ENCODE data around the gene TCP1. TPM values are rescaled to one million over a fixed set of nuclear protein-coding genes. Genes with fewer than 3 reads are reported as not detected.
"Not testable (repeated sequence)": the region's sequence is repeated elsewhere in the genome, so short reads cannot be mapped to it uniquely, and the experiment has no call there.

TCP1 gene
- total RNA-seq, 1 donor from 2014 or later, result 183 TPM

DNA sequence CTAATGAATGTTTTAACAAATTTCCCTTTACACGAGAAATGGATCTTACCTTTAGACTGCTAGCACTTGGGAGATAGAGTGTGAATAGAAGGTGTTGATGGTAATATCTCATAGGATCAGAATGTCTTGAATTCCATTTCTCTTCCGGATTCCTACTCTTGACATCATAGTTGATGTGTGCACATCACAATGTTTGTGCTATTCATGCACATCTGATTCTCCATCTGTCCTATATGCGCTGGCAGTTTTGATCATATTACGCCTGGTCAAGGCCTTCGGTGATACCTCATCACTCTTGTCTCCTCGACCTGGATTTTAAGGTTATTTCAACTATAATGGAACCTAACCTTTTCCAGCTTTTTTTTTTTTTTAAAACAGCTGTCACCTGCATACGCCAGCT is 44.3 kb downstream of the TCP1 start:
- no peak for DNase-seq (ENCODE audit: extremely low read depth, low read depth, low spot score)

DNA sequence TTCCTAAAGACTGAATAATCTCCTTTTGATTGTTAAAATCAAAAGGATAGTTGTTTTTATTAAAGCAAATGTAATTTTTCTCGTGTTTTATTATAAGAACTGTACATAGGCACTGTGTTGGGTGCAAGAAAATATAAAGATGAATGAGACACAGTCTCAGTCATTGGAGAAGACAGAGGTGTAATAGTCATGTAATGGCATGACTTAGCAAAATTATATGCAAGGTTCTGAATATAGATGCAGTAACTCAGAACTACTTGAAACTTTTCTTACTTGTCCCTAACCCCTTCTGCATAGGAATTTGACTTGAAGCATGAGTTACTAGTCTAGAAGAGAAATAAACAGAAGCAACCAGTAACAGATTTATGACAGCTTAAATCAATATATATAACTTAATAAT is 47.2 kb downstream of the TCP1 start:
- no peak for DNase-seq (ENCODE audit: extremely low read depth, low read depth, low spot score)

DNA sequence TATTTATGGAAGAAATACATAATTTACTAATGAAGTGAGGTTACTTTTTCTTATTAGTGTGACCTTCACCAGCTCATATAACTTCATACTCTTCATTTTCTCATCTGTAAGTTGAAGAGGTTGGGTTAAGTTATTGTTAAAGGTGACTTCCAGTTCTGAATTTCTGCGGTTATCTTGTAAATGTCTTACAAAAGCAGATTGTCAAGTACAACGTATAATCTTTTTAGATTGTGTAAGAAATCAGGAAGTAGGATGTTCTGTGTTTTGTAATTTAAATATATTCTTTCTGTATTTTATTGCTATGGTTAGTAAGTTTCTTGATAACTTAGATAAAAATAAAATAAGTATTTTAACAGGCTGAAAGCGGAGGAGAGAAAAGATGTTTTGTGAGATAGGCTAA is 50.1 kb downstream of the TCP1 start:
- DNase-seq (ENCODE audit: extremely low read depth, low read depth, low spot score), result no peak

DNA sequence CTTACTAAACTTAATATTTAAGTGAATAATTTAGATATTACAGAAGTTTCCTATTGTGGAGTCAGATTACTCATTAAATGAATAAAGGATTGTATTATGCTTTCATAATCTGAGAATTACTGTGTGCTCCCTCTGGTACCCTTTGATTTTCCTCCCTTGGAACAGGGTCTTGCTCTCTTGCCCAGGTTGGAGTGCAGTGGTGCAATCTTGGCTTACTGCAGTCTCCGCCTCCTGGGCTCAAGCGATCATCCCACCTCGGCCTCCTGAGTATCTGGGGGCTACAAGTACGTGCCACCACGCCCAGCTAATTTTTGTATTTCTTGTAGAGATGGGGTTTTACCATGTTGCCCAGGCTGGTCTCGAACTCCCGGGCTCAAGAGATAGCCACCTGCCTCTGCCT is 52.5 kb downstream of the TCP1 start:
- DNase-seq (ENCODE audit: extremely low read depth, low read depth, low spot score), result no peak

DNA sequence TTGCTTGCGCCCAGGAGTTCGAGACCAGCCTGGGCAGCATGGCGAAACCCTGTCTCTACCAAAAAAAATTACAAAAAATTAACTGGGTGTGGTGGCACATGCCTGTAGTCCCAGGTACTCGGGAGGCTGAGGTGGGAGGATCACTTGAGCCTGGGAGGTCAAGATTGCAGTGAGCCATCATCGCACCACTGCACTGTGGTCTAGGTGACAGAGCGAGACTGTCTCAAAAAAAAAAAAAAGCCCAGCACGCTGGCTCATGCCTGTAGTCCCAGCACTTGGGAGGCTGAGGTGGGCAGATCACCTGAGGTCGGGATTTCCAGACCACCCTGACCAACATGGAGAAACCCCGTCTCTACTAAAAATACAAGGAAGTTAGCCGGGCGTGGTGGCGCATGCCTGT is 56.0 kb downstream of the TCP1 start:
- not testable (repeated sequence) for DNase-seq (ENCODE audit: extremely low read depth, low read depth, low spot score)

DNA sequence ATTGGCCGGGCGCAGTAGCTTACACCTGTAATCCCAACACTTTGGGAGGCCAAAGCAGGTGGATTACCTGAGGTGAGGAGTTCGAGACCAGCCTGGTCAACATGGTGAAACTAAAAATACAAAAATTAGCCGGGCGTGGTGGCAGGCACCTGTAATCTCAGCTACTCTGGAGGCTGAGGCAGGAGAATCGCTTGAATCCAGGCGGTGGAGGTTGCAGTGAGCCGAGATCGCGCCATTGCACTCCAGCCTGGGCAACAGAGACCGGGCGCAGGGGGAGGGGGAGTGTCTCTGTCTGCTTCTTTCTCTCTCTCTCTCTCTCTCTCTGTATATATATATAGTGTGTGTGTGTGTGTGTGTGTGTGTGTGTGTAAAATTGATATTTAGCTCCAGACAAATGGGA is 56.9 kb downstream of the TCP1 start:
- DNase-seq (ENCODE audit: extremely low read depth, low read depth, low spot score), result not testable (repeated sequence)

DNA sequence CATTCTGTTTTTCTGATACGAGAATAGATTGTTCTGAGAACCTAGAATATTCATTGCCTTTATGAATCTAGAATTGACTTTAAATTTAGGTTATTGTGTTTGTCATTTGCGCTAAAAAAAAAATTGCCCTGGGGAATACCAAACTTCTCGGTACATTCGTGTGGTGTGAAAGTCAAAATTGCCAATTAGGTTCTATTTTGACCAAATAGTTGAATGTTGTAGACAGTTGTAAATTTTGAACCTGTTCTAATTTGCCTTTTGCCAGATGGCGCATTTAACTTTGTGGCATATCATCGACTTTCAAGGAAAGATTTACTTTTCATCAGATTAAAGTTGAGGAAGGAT is 59.1 kb downstream of the TCP1 start:
- DNase-seq (ENCODE audit: extremely low read depth, low read depth, low spot score), result no peak

DNA sequence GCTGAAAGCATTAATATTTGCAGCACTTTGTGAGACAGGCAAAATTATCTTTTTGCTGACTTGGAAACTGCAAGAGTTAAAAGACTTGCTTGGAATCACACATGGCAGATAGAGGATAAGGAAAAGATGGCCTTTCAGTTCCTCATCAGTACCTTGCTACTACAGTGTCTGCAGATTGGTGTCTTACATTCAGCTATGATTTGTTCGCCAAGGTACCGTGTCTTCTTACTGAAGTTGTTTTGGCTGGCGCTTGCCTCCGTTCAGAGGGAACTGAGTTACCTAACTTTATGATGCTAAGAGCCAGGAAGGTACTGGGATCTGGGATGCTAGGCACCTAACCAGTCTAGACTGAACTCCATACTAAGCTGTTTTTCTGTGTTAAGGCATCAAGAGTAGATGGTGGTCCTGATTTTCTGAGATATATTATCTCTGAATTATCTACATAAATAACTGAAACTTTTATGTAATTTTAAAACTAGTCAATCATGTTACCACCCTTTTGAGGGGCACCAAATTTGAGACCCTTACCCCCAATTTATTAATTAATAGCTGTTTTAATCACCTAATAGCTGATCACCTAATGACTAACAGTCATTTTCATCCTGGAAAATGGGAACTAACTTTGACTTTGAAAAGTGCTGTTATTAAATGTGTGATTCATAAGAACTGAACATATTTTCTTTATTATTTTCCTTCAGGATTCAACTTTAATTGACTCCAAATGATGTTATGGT is 59.6 kb downstream of the TCP1 start:
- no peak for DNase-seq (ENCODE audit: extremely low read depth, low read depth, low spot score)

DNA sequence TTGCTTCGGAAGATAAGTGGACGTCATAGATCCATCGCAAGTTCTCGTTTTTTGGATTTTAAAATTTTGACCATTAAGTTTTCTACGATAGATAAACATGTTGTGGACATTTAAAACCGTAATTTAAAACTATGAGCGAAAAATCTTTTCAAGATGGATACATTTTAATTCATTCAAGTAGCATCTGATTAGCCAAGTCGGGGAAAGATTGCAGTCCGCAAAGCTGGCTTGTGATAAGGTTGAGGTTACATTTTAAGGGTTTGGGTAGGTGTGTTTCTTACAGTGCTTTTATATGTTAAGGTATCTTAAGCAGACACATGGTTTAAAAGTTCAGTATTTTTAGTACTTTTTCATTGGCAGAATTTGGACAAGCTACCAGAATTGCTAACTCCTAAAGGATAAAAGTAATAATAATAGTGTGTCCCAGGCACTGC is 60.9 kb downstream of the TCP1 start:
- DNase-seq (ENCODE audit: extremely low read depth, low read depth, low spot score), result no peak

Other genes with a start within 250 kb of the TCP1 start
- 233 and 764 TPM in 2 replicates for gene SOD2, start 96.4 kb downstream of the TCP1 start, total RNA-seq
- 67.3 and 78.2 TPM in 2 replicates for gene WTAP, start 62.1 kb downstream of the TCP1 start, total RNA-seq
- 19.4 and 25.0 TPM in 2 replicates for gene ACAT2, start 27.6 kb downstream of the TCP1 start, total RNA-seq
- gene MRPL18, start 865 bp upstream of the TCP1 start, total RNA-seq, result 63.6 and 73.0 TPM in 2 replicates
- not detected in 2 replicates for gene PNLDC1, start 10.7 kb upstream of the TCP1 start, total RNA-seq
- not detected in 2 replicates for gene MAS1, start 101.4 kb upstream of the TCP1 start, total RNA-seq
- 138 and 191 TPM in 2 replicates for gene IGF2R, start 179.5 kb upstream of the TCP1 start, total RNA-seq

All from glomerular endothelial cell (primary cell).